T-helper 9 cell (primary cell): ENCODE data around the gene CCDC188.

Experiments
- DNase-seq: peaks from one replicate; pipeline ENCODE4 v3.0.0-alpha.2; 2020
- total RNA-seq, 2 donors: gene quantifications; one replicate each; lab custom pipeline; 2026; lab: John Stamatoyannopoulos, UW

Gene CCDC188
- 0.28 to 0.48 reads per million in 2 donors for total RNA-seq

- DNase-seq, result no peak
These were observed at the start of gene CCDC188 for GRCh38 chr22:20150381-20151275. CCDC188 (minus strand) TSS chr22:20151055; CDS start chr22:20150986, 69 bp downstream.

GRCh38 chr22:20199906-20200305 lies 49.1 kb upstream of the CCDC188 start:
- no peak for DNase-seq

- DNase-seq, result no peak
These were observed 48.6 kb upstream of the CCDC188 start for GRCh38 chr22:20199413-20199842.

GRCh38 chr22:20198557-20199319 lies 47.9 kb upstream of the CCDC188 start:
- no peak for DNase-seq

- no peak for DNase-seq
These were observed 46.7 kb upstream of the CCDC188 start for GRCh38 chr22:20197407-20198030.

GRCh38 chr22:20196094-20196842 lies 45.4 kb upstream of the CCDC188 start:
- DNase-seq, result no peak

- no peak for DNase-seq
These were observed 44.1 kb upstream of the CCDC188 start for GRCh38 chr22:20194681-20195593.

GRCh38 chr22:20193761-20194494 lies 43.1 kb upstream of the CCDC188 start:
- DNase-seq, result no peak

GRCh38 chr22:20192972-20193760 lies 42.3 kb upstream of the CCDC188 start:
- DNase-seq, result no peak

- DNase-seq, result no peak
These were observed 41.6 kb upstream of the CCDC188 start for GRCh38 chr22:20192293-20192971.

- DNase-seq, result no peak
These were observed 40.9 kb upstream of the CCDC188 start for GRCh38 chr22:20191803-20192202.

- DNase-seq, result no peak
These were observed 40.2 kb upstream of the CCDC188 start for GRCh38 chr22:20191000-20191515.

- no peak for DNase-seq
These were observed 37.7 kb upstream of the CCDC188 start for GRCh38 chr22:20188567-20188877.

- no peak for DNase-seq
These were observed 37.1 kb upstream of the CCDC188 start for GRCh38 chr22:20187777-20188566.

GRCh38 chr22:20186871-20187546 lies 36.2 kb upstream of the CCDC188 start:
- DNase-seq, result no peak

- no peak for DNase-seq
These were observed 35.5 kb upstream of the CCDC188 start for GRCh38 chr22:20186183-20186870.

GRCh38 chr22:20185750-20186149 lies 34.9 kb upstream of the CCDC188 start:
- no peak for DNase-seq
